ENCODE results near the gene RARS1. TPM values are rescaled to one million over a fixed set of nuclear protein-coding genes. Genes with fewer than 3 reads are reported as not detected.

RARS1 gene
- total RNA-seq, 1 donor from 2014 or later, result 153 TPM

- DNase-seq (ENCODE audit: low read depth), result no peak
Measured at GRCh38 chr5:168553377-168554130, 67.3 kb downstream of the RARS1 start.

- DNase-seq (ENCODE audit: low read depth), result no peak
Measured at GRCh38 chr5:168557389-168557788, 71.1 kb downstream of the RARS1 start.

- no peak for DNase-seq (ENCODE audit: low read depth)
Measured at GRCh38 chr5:168562279-168562678, 76.0 kb downstream of the RARS1 start.

- no peak for DNase-seq (ENCODE audit: low read depth)
Measured at GRCh38 chr5:168563959-168564358, 77.7 kb downstream of the RARS1 start.

- no peak for DNase-seq (ENCODE audit: low read depth)
Measured at GRCh38 chr5:168568738-168569137, 82.5 kb downstream of the RARS1 start.

Small RNAs within 50 kb of the gene (microRNA-seq; reads per million reads assigned to microRNA genes)
- not detected for gene MIR103A1
- gene MIR103B1, result not detected

Other genes starting within 250 kb of the RARS1 start
- 0.03 TPM in 1 of 2 replicates, not detected in the other for gene WWC1, start 194.8 kb upstream of the RARS1 start, total RNA-seq
- gene FBLL1, start 42.8 kb downstream of the RARS1 start, total RNA-seq, result 1.0 and 1.4 TPM in 2 replicates
- gene PANK3, start 92.9 kb downstream of the RARS1 start, total RNA-seq, result 82.1 and 94.9 TPM in 2 replicates